Calu3 (cell line): Measurements from ENCODE around the gene BMP8A. TPM values are rescaled to one million over a fixed set of nuclear protein-coding genes. Genes with fewer than 3 reads are reported as not detected.
"Not testable (repeated sequence)": the region's sequence is repeated elsewhere in the genome, so short reads cannot be mapped to it uniquely, and the experiment has no call there.

Experiments
- Bru-seq: library from RNA; stranded (reverse); fragments of 400-500 nt; gene quantifications from one replicate; lab custom pipeline; 2021; lab: Mats Ljungman, UMichigan
- BruChase-seq, 2 experiments: library from RNA; stranded (reverse); fragments of 400-500 nt; gene quantifications; one replicate each; lab custom pipeline; 2021; lab: Mats Ljungman, UMichigan
- BruUV-seq: library from RNA; stranded (reverse); fragments of 400-500 nt; replicated peaks from 2 replicates; lab custom pipeline; 2021; lab: Mats Ljungman, UMichigan
- CTCF ChIA-PET: fragments of 300-600 bp; sonication (Branson Sonifier 250); formaldehyde crosslinking; loops from one replicate; lab custom pipeline; 2022; ENCODE audit warnings: antibody characterized with exemption; lab: Charles Lee
- DNase-seq: peaks from one replicate; pipeline ENCODE4 v3.0.0; 2022
- H3K27ac Mint-ChIP-seq: one replicate; pipeline ENCODE4 v1.8.0; 2022; ENCODE audit warnings: mixed read lengths; ENCODE audit not compliant: unreplicated experiment
- H3K27me3 Mint-ChIP-seq: one replicate; pipeline ENCODE4 v1.8.0; 2022; ENCODE audit warnings: mixed read lengths; ENCODE audit not compliant: unreplicated experiment
- H3K36me3 Mint-ChIP-seq: one replicate; pipeline ENCODE4 v1.8.0; 2022; ENCODE audit warnings: mild to moderate bottlenecking, moderate library complexity, mixed read lengths; ENCODE audit not compliant: insufficient read depth, unreplicated experiment
- H3K4me1 Mint-ChIP-seq: one replicate; pipeline ENCODE4 v1.8.0; 2022; ENCODE audit warnings: mild to moderate bottlenecking, low read depth, mixed read lengths; ENCODE audit not compliant: unreplicated experiment
- H3K4me3 Mint-ChIP-seq: one replicate; pipeline ENCODE4 v1.8.0; 2022; ENCODE audit warnings: mild to moderate bottlenecking, low read depth, moderate library complexity, mixed read lengths; ENCODE audit not compliant: unreplicated experiment
- H3K9me3 Mint-ChIP-seq: one replicate; pipeline ENCODE4 v1.8.0; 2022; ENCODE audit warnings: low read depth, mixed read lengths; ENCODE audit not compliant: unreplicated experiment
- CTCF ChIP-seq: fragments of 200-600 bp; IDR thresholded peaks from one replicate; pipeline ENCODE4 v1.8.0; 2022; ENCODE audit warnings: antibody characterized with exemption; ENCODE audit not compliant: unreplicated experiment
- intact Hi-C: fragments of 100-400 bp; cut with micrococcal nuclease; formaldehyde crosslinking; loops from one replicate; pipeline ENCODE4 v1.10.0; 2022; ENCODE audit not compliant: unreplicated experiment
- long read RNA-seq: library from polyadenylated mRNA; stranded (forward); transcript quantifications from one replicate; pipeline ENCODE4 v2.0.0, GENCODE V29; 2022
- total RNA-seq: library from RNA; stranded (reverse); gene quantifications from 2 replicates; pipeline ENCODE4 v1.2.3, GENCODE V29; 2022

The BMP8A gene
- total RNA-seq, result 0.24 and 0.40 TPM in 2 replicates
- Bru-seq, nascent RNA, result percentile 17 among the genes with signal in this experiment
- percentile 26 among the genes with signal in this experiment for BruChase-seq, experiment 1, labeled RNA remaining after a 6-hour chase
- BruChase-seq, experiment 2, labeled RNA remaining after a 2-hour chase, result percentile 27 among the genes with signal in this experiment
- long read RNA-seq, result 0 reads

GRCh38 chr1:39491146-39491921, at the start of gene BMP8A:
BMP8A (plus strand) TSS chr1:39491636; CDS start chr1:39491992, 356 bp downstream.
- Mint-ChIP-seq H3K27me3 (peaks cover 22% of the 10 kb centered on the region), H3K27ac (peak within 1 kb of the TSS; percentile 64), H3K36me3 (peaks cover 54% of the 10 kb centered on the region), H3K4me3 (peak within 1 kb of the TSS; percentile 68), H3K4me1 (no peaks in the 10 kb centered on the region), H3K9me3 (no peaks in the 10 kb centered on the region)
- CTCF ChIA-PET, result interaction anchor here (1.2 kb wide), 1 partner anchor 48 kb away, joined by 4 read pairs; no protein-coding TSS in a partner anchor
- TF ChIP-seq CTCF, result no peak
- intact Hi-C loops, result no loop called here
- DNase-seq, result peak; percentile 85
- no TSS peak for BruUV-seq

GRCh38 chr1:39441797-39442196, 49.6 kb upstream of the BMP8A start:
- no TSS peak for BruUV-seq
- Mint-ChIP-seq H3K36me3 (peaks cover 98% of the 10 kb centered on the region), H3K27me3 (no peaks in the 10 kb centered on the region), H3K4me1 (peaks cover 11% of the 10 kb centered on the region), H3K9me3 (no peaks in the 10 kb centered on the region), H3K4me3 (no peak overlapping the region), H3K27ac (peak overlapping the region; percentile 41)
- CTCF ChIA-PET, result no interaction called here
- intact Hi-C loops, result no loop called here
- TF ChIP-seq CTCF, result no peak
- DNase-seq, result no peak

- no peak for TF ChIP-seq CTCF
- peaks cover 97% of the 10 kb centered on the region for H3K36me3 Mint-ChIP-seq
- H3K27me3 Mint-ChIP-seq, result no peaks in the 10 kb centered on the region
- peaks cover 10% of the 10 kb centered on the region for H3K4me1 Mint-ChIP-seq
- intact Hi-C loops, result no loop called here
- no peaks in the 10 kb centered on the region for H3K9me3 Mint-ChIP-seq
- CTCF ChIA-PET, result no interaction called here
- DNase-seq, result no peak
- no peak overlapping the region for H3K27ac Mint-ChIP-seq
- BruUV-seq, result no TSS peak
- H3K4me3 Mint-ChIP-seq, result no peak overlapping the region
Measured at GRCh38 chr1:39445573-39445972, 45.9 kb upstream of the BMP8A start.

GRCh38 chr1:39446986-39447567, 44.4 kb upstream of the BMP8A start:
- no peak for TF ChIP-seq CTCF
- CTCF ChIA-PET, result interaction anchor here (0.5 kb wide), 1 partner anchor 259 kb away, joined by 3 read pairs; no protein-coding TSS in a partner anchor
- intact Hi-C loops, result no loop called here
- no peak overlapping the region for H3K27ac Mint-ChIP-seq
- no peaks in the 10 kb centered on the region for H3K9me3 Mint-ChIP-seq
- peaks cover 9% of the 10 kb centered on the region for H3K4me1 Mint-ChIP-seq
- no TSS peak for BruUV-seq
- no peak for DNase-seq
- no peaks in the 10 kb centered on the region for H3K27me3 Mint-ChIP-seq
- peaks cover 98% of the 10 kb centered on the region for H3K36me3 Mint-ChIP-seq
- H3K4me3 Mint-ChIP-seq, result no peak overlapping the region

- BruUV-seq, H3K4me3 Mint-ChIP-seq, H3K9me3 Mint-ChIP-seq, H3K27me3 Mint-ChIP-seq, H3K27ac Mint-ChIP-seq, DNase-seq, H3K4me1 Mint-ChIP-seq, intact Hi-C loops: not testable (repeated sequence)
- CTCF ChIA-PET, result interaction anchor here (1.3 kb wide), 1 partner anchor 15 kb away, joined by 3 read pairs; no protein-coding TSS in a partner anchor
- H3K36me3 Mint-ChIP-seq, result peaks cover 95% of the 10 kb centered on the region
Measured at GRCh38 chr1:39450041-39450440, 41.4 kb upstream of the BMP8A start.
